Stimulated activated CD8-positive, alpha-beta memory T cell treated with anti-CD3 and anti-CD28 coated beads, Interleukin-4, amount 100 ng/mL, for 48 hours (primary cell): ENCODE measurements around the gene SETBP1.

Source experiments
- DNase-seq: peaks from one replicate; pipeline ENCODE4 v3.0.0-alpha.2; 2020

SETBP1 gene

DNA sequence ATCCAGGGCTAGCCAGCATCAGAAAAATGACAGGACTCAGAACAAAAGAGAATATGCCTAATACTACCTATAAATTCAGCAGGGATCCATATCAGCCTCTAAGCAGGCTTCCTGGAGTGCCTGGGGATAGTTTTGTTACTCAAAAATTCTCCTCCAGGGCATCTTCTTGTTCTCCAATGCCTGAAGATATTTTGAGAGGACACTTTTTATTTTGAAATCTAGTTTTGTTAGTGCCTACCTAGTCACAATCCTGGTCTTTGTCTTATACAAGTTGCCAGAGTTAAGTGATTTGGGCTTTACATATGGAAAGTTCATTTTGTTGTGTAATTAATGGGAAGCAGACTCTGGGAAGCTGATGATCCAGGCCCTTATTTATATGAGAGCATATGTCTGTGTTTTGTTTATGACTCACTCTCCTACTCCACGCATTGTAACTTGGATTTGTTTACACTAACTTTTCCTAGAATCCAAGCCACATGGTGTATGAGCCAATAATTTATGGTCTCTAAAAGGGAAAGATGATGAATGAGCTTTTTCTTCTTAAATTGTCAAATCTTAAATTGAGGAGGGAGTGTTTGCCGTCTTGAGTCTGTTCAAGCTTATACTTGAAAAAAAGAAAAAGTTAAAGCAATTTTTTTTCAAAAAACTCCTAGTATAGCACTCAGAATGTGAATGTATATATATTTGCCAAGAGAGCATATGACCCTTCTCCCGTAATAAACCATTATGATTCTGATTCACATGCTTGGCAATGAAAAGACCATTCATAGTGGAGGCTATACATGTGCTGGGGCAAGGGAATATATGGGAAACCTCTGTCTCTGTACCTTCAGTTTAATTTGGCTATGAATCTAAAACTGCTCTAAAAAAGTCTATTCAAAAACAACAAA is 370.3 kb downstream of the SETBP1 start:
- no peak for DNase-seq

DNA sequence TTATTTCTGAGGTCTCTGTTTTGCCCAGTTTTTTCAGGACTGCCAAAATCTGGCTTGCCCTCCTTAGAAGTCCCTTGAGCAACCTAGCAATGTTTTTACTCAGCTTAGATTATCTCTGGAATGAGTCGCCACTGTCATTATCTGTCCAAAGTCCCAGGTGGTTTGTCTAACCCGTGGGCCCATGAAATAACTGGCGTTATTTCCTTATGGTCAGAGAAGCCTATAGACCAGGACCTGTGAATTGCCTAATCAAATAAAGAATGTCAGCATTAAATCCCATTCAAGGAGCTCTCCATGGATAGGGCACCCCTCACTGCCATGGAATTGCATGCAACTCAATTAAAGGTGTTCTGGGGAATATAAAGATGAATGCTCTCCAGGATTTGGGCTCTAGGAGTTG is 373.9 kb downstream of the SETBP1 start:
- no peak for DNase-seq

- DNase-seq = no peak
Observed at GRCh38 chr18:45055811-45056210, 375.1 kb downstream of the SETBP1 start.

- no peak for DNase-seq
Observed at GRCh38 chr18:45056926-45057325, 376.2 kb downstream of the SETBP1 start.

- no peak for DNase-seq
Observed at GRCh38 chr18:45057955-45058600, 377.4 kb downstream of the SETBP1 start.

GRCh38 chr18:45059695-45060094 is 379.0 kb downstream of the SETBP1 start:
- no peak for DNase-seq

DNA sequence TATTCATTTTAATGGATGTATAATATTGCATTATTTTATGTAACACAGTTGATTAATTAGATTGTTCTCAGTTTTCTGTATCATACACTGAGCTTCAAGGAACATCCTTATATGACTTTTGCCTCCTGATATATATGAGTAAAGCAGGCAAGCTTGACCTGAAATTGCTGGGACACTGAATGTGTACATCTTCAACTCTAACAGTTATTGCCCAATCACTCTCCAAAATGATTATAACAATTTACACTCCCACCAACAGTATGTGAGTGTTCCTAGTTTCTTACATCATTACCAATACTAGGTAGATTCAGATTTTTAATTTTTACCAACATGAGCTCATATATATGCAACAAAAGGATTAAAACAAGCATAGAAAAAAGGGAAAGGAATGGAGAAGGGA is 379.4 kb downstream of the SETBP1 start:
- DNase-seq = no peak

- no peak for DNase-seq
Observed at GRCh38 chr18:45061359-45061758, 380.7 kb downstream of the SETBP1 start.

DNA sequence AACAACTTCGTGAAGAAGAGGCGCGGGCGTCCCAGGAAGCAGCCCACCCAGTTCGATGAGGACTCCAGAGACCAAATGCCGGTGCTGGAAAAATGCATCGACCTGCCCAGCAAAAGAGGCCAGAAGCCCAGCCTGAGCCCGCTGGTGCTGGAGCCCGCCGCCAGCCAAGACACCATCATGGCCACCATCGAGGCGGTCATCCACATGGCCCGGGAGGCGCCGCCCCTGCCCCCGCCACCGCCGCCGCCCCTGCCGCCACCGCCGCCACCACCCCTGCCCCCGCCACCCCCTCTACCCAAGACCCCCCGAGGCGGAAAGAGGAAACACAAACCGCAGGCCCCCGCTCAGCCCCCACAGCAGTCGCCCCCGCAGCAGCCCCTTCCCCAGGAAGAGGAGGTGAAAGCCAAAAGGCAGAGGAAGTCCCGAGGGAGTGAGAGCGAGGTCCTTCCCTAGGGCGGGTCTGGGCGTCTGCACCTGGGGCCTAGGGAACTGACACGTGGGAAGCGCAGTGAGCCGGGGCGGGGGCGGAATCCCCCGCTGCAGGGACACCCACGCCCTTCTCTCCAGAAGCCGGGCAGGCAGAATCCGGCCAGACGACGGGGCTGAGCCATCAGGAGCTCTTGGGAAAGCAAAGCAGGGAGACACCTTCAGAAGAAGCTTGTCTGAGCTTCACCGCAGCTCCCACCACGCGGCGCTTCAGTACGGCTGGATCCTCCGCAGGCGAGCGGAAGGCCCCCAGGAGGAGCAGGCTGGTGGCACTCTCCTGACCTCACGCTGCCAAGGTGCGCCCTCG is 382.8 kb downstream of the SETBP1 start:
- no peak for DNase-seq

DNA sequence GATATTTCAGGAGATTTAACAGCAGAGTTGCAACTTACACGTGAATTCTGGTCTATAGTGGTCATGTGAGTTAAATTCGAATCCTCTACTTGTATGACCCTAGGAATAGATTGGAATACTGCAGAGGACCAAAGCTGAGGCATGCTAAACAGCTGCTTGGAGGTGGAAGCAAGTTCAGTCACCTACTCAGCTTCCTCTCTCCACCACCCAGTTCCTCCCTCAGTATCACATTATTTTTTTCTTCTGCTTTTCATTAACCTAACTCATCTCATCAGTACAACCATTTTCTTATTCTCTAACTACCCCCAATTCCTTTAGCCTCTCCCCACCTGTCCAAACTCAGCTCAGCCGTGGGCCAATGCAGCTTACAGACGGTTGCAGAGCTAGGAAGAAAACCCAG is 385.5 kb downstream of the SETBP1 start:
- no peak for DNase-seq

- DNase-seq = no peak
Observed at GRCh38 chr18:45066886-45067285, 386.2 kb downstream of the SETBP1 start.

DNA sequence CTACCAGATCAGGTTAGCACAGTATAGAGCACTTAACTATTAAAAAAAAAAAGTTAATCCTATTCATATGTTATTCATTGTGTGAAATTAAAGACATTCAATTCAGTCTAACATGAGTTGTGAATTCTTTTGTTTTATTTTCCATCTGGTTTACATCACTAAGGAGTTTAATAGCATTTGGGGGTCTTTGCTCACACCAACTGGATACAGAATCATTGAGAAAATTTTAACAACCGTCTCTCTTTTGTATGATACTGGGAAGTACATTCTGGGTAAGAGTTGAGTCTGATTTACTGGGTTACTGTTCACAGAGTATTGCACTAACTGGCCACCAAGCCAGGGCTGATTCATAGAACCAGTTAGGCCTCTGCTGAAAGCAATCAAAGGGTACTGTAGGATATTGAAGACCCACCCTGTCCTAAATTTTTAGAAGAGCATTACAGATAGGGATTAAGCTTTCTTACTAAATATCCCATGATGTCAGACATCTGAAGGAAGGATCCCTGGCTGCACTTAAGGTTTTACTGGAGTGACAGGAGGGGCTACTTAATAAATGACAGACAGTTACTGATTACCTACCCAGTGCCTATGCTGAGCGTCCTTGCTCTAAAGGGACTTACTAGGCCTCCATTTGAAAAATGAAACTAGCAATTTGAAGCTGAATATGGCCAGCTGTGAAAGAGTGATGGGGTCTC is 387.9 kb downstream of the SETBP1 start:
- no peak for DNase-seq

DNA sequence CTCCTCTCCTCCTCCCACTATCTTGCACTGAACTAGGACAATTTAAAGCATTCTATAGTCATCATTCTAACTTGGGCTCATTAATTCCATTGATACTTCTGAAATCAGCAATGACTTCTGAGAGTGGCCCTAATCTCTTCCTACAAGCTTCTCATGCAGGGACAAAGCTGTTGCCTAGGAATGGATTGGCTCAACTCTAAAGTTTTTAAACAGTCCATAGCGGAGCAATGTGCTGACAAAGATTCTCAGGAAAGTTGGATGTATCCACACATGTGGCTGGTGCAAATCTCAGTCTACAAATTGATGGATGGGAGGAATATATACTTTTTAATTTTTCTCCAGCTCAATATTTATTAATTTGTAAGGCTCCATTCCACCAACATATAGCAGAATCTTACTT is 388.9 kb downstream of the SETBP1 start:
- no peak for DNase-seq

DNA sequence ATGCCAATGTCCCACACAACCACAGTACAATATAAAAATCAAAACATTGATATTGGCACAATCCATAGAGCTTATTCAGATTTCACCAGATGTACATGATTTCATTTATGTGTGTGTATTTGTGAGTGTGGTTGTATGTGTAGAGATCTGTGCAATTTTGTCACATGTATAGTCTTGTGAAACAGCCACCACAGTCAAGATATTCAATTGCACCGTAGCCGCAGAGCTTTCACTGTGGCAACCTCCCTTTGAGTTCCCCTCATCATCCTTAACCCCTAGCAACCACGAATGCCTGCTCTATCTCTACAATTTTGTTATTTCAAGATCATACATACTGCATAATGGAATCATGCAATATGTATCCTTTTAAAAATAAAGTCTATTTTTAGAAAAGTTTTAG is 391.3 kb downstream of the SETBP1 start:
- no peak for DNase-seq

- no peak for DNase-seq
Observed at GRCh38 chr18:45073556-45073955, 392.9 kb downstream of the SETBP1 start.

GRCh38 chr18:45081566-45082181 is 401.0 kb downstream of the SETBP1 start:
- DNase-seq = no peak

GRCh38 chr18:45083226-45083855 is 402.7 kb downstream of the SETBP1 start:
- no peak for DNase-seq

DNA sequence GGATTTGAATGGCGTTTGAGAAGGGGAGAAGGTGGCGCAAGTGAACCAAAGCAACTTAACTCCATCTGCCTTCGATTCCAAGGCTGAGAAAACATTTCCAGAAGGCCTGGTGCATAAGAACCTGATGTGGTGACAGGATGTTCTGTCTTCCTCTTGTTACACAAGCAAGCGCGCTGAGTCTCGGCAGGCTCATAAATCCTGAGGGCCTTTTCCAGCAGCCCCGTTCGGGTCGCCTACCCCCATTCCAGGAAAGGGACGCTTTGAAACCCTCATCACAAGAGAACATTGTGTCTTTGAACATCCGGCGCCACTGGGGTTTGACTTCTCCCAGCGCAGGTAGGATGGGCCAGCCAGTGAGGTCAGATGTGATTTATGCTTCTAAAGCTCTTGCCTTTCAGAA is 403.5 kb downstream of the SETBP1 start:
- no peak for DNase-seq

DNA sequence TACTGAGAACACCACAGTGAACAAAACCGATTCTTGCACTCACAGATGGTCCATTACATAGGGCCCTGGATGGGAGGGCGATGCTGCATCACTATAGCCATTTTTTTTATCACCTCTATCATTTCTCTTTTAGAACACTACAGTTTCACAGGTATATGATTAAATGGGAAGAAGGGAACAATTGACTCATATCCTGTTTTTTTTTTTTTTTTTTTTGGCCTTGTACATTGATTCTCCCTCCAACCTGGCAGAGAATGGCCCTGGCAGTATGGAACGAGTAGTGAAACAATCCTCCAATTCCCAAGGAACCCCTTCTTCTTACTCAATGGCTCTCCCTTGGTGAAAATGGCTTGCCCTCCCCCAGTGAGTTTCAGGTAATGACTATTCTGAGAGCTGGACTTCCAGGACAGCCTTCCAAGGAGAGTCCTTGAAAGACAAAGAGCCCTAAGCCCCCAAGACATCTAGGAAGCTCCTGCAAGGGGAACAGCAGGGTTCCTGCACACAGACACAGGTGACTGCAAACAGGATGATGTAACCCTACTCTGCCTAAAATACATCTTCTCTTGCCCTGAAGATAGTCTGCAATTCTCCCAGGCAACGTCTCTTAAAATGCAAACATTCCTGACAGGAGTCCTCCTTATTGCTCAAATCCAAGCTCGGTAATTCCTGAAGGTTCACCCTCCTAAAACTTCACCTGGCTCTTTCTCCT is 405.4 kb downstream of the SETBP1 start:
- no peak for DNase-seq

GRCh38 chr18:45086777-45087176 is 406.1 kb downstream of the SETBP1 start:
- DNase-seq = no peak

- no peak for DNase-seq
Observed at GRCh38 chr18:45090526-45091140, 409.9 kb downstream of the SETBP1 start.
